AG04450 (cell line): ENCODE measurements around the gene DRC3. TPM values are rescaled to one million over a fixed set of nuclear protein-coding genes. Genes with fewer than 3 reads are reported as not detected.

Source experiments
- CTCF ChIA-PET: fragments of 300-600, 350-600 bp; formaldehyde crosslinking; extraction: SDS; loops from one replicate; lab custom pipeline; 2022; ENCODE audit warnings: antibody characterized with exemption, inconsistent platforms; lab: Charles Lee
- POLR2A ChIA-PET: fragments of 350-600 bp; formaldehyde crosslinking; extraction: SDS; loops from one replicate; lab custom pipeline; 2021; ENCODE audit warnings: antibody characterized with exemption, inconsistent platforms; lab: Yijun Ruan, JAX
- DNase-seq: peaks from one replicate; pipeline ENCODE4 v3.0.0-alpha.2; 2011; ENCODE audit warnings: low read depth, low spot score
- H3K27ac ChIP-seq: one replicate; pipeline ENCODE4 v1.5.1; 2012; ENCODE audit warnings: low read depth, low read length, control low read depth
- H3K27me3 ChIP-seq: one replicate; pipeline ENCODE4 v1.6.0; 2012; ENCODE audit warnings: low read length; ENCODE audit not compliant: control insufficient read depth, insufficient read depth
- H3K4me3 ChIP-seq: 2 replicates; pipeline ENCODE4 v1.5.1; 2011; ENCODE audit warnings: mild to moderate bottlenecking, low read depth, low read length, control low read depth
- H3K9me3 ChIP-seq: 2 replicates; pipeline ENCODE4 v1.5.1; 2012; ENCODE audit warnings: low read length; ENCODE audit not compliant: control insufficient read depth, insufficient read depth
- CTCF ChIP-seq: IDR thresholded peaks from 2 replicates; pipeline ENCODE4 v1.5.1; 2011; ENCODE audit warnings: low read depth, low read length, control low read depth, inconsistent platforms
- polyA plus RNA-seq: library from polyadenylated mRNA; depleted of rRNA; stranded (reverse); fragments of >200 nt; gene quantifications from 2 replicates; pipeline ENCODE4 v1.2.3, GENCODE V29; 2011

Gene DRC3
- polyA plus RNA-seq, 1 experiment: 0.52 TPM

GRCh38 chr17:18004884-18005305 lies 32.2 kb downstream of the DRC3 start:
- no peak for DNase-seq
- Histone ChIP-seq H3K27ac (no peak overlapping the region), H3K9me3 (no peaks in the 10 kb centered on the region; the same call in 1 of the 2 replicates), H3K4me3 (no peak overlapping the region), H3K27me3 (no peaks in the 10 kb centered on the region)
- ChIA-PET CTCF (interaction anchor here (1.1 kb wide), 1 partner anchor 114 kb away, joined by 3 read pairs; no protein-coding TSS in a partner anchor), POLR2A (no interaction called here)
- TF ChIP-seq CTCF: peak; percentile 53; the same call in 1 of the 2 replicates

- Histone ChIP-seq H3K9me3 (peaks cover 4% of the 10 kb centered on the region), H3K27me3 (no peaks in the 10 kb centered on the region), H3K4me3 (no peak overlapping the region), H3K27ac (no peak overlapping the region)
- no peak for TF ChIP-seq CTCF
- DNase-seq: no peak
- ChIA-PET POLR2A (no interaction called here), CTCF (no interaction called here)
These were observed 32.8 kb downstream of the DRC3 start for GRCh38 chr17:18005496-18005895.

GRCh38 chr17:18006495-18007239 lies 34.0 kb downstream of the DRC3 start:
- DNase-seq: no peak
- Histone ChIP-seq H3K9me3 (peaks cover 7% of the 10 kb centered on the region), H3K27me3 (no peaks in the 10 kb centered on the region), H3K27ac (no peak overlapping the region), H3K4me3 (no peak overlapping the region)
- CTCF ChIA-PET: no interaction called here
- no peak for TF ChIP-seq CTCF
- POLR2A ChIA-PET: interaction anchor here (0.6 kb wide), 1 partner anchor 15 kb away, joined by 12 read pairs; no protein-coding TSS in a partner anchor

DNA sequence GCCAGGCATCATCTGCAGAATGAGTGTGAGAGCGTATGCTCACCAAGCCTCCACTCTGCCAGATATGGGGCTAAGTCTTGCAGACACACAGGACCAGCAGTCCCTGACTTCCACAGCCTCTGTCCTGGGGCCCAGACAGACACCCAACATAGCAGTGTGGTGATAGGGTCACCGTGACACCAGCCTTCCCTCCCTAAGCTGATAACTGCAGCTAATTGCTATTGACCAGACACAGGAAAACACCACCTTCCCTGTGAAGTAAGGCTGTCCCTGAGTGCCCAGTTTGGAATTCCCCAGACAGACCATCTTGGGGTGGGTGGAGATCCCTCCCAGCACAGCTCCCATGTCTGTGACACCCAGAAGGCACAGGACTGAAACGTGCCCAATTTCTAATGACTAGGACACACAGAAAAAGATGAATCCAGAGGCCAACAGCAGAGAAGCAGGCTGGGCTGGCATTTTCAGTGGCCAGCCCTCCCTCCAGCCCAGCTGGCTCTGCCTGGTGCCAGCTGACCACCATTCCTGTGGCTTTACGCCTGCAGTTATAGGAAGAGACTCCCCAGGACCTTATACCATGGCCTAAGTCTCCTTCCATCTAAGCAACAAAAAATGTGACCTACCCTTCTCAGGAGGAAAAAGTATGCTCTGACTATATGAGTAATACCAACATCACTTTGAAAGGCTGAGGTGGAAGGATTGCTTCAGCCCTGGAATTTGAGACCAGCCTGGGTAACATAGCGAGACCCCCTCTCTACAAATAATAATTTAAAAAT lies 36.0 kb downstream of the DRC3 start:
- no peak for TF ChIP-seq CTCF
- ChIA-PET POLR2A (no interaction called here), CTCF (interaction anchor here (0.8 kb wide), 1 partner anchor 24 kb away, joined by 4 read pairs; no protein-coding TSS in a partner anchor)
- Histone ChIP-seq H3K27ac (peak overlapping the region; percentile 52), H3K9me3 (peaks cover 7% of the 10 kb centered on the region), H3K27me3 (no peaks in the 10 kb centered on the region), H3K4me3 (no peak overlapping the region)
- DNase-seq: no peak
